B cell (primary cell): ENCODE results near the gene AP1AR. TPM values are rescaled to one million over a fixed set of nuclear protein-coding genes. Genes with fewer than 3 reads are reported as not detected.

Experiments used
- ATAC-seq: fragments of 200-7000 bp; cut with Tn5 transposase; one replicate; pipeline ENCODE4 v1.10.0; 2021; ENCODE audit warnings: low read depth, mild to moderate bottlenecking, moderate number of reproducible peaks, moderate library complexity
- CTCF ChIA-PET: fragments of 350-600 bp; sonication (Branson Sonifier 250); formaldehyde crosslinking; loops from one replicate; lab custom pipeline; 2021; ENCODE audit warnings: antibody characterized with exemption, inconsistent platforms; lab: Charles Lee
- POLR2A ChIA-PET: fragments of 350-600 bp; sonication (Branson Sonifier 250); formaldehyde crosslinking; loops from one replicate; lab custom pipeline; 2021; ENCODE audit warnings: antibody characterized with exemption; lab: Charles Lee
- DNase-seq: peaks from one replicate; pipeline ENCODE4 v3.0.0; 2013
- H2AFZ ChIP-seq: 2 replicates; pipeline ENCODE4 v1.6.1; 2012; ENCODE audit warnings: mild to moderate bottlenecking, low read depth, low read length; ENCODE audit not compliant: insufficient read depth, poor library complexity, severe bottlenecking
- H3K27ac ChIP-seq, 2 donors: 1 replicate in 1 of 2; 2 replicates in 1 of 2; pipeline ENCODE4 v1.5.1; 2012 to 2013; ENCODE audit warnings: low read length in 2 of 2, mild to moderate bottlenecking in 2 of 2, moderate library complexity in 1 of 2
- H3K27me3 ChIP-seq, 4 experiments: fragments of 200-600 bp in 1 of 4; sonication (generic) in 1 of 4; replicated peaks in 1 of 4; 1 replicate in 2 of 4; 2 replicates in 2 of 4; pipeline versions ENCODE4 v1.6.1 to v1.7.0; 2013 to 2016; ENCODE audit warnings: low read length in 3 of 4, mild to moderate bottlenecking in 2 of 4, mixed read lengths in 1 of 4, moderate library complexity in 1 of 4; ENCODE audit not compliant: insufficient read depth in 4 of 4, control insufficient read depth in 3 of 4; ENCODE audit errors: control extremely low read depth in 1 of 4
- H3K36me3 ChIP-seq, 2 experiments: replicated peaks in 1 of 2; 1 replicate in 1 of 2; 2 replicates in 1 of 2; pipeline versions ENCODE4 v1.6.1 to v1.7.1; 2013; ENCODE audit warnings: low read length in 1 of 2; ENCODE audit not compliant: insufficient read depth in 2 of 2, control insufficient read depth in 1 of 2; ENCODE audit errors: control extremely low read depth in 1 of 2, extremely low read depth in 1 of 2
- H3K4me1 ChIP-seq, 2 donors: fragments of 200-600 bp in 1 of 2; sonication (generic) in 1 of 2; 1 replicate in 1 of 2; 2 replicates in 1 of 2; pipeline versions ENCODE4 v1.5.1 to v1.6.1; 2013 to 2017; ENCODE audit warnings: low read length in 2 of 2; ENCODE audit not compliant: control insufficient read depth in 2 of 2, insufficient read depth in 2 of 2
- H3K4me2 ChIP-seq: replicated peaks from 2 replicates; pipeline ENCODE3; 2012; ENCODE audit warnings: mild to moderate bottlenecking, low read depth, low read length; ENCODE audit not compliant: poor library complexity, severe bottlenecking
- H3K4me3 ChIP-seq, 5 experiments: fragments of 200-600 bp in 1 of 5; sonication (generic) in 1 of 5; 1 replicate in 3 of 5; 2 replicates in 2 of 5; pipeline versions ENCODE4 v1.5.1 to v1.7.0; 2011 to 2016; ENCODE audit warnings: low read length in 4 of 5, mild to moderate bottlenecking in 4 of 5, low read depth in 2 of 5, control low read depth in 1 of 5, moderate library complexity in 1 of 5; ENCODE audit not compliant: insufficient read depth in 1 of 5; ENCODE audit errors: control extremely low read depth in 1 of 5, extremely low read depth in 1 of 5
- H3K79me2 ChIP-seq: fragments of 200-600 bp; sonication (generic); one replicate; pipeline ENCODE4 v1.6.0; 2016; ENCODE audit warnings: low read length; ENCODE audit not compliant: control insufficient read depth, insufficient read depth
- H3K9ac ChIP-seq: fragments of 200-600 bp; sonication (generic); 2 replicates; pipeline ENCODE4 v1.6.1; 2017; ENCODE audit warnings: mild to moderate bottlenecking, low read length, moderate library complexity
- H3K9me3 ChIP-seq, 3 donors: one replicate each; pipeline versions ENCODE4 v1.6.1 to v1.7.1; 2013; ENCODE audit warnings: low read length in 2 of 3; ENCODE audit not compliant: control insufficient read depth in 2 of 3, insufficient read depth in 1 of 3; ENCODE audit errors: control extremely low read depth in 1 of 3
- H4K20me1 ChIP-seq: 2 replicates; pipeline ENCODE4 v1.6.0; 2012; ENCODE audit warnings: mild to moderate bottlenecking, low read length; ENCODE audit not compliant: insufficient read depth, control insufficient read depth, poor library complexity, severe bottlenecking
- H3K27ac Mint-ChIP-seq: one replicate; pipeline ENCODE4 v1.8.0; 2021; ENCODE audit warnings: mixed read lengths
- H3K27me3 Mint-ChIP-seq: one replicate; pipeline ENCODE4 v1.8.0; 2021; ENCODE audit warnings: mixed read lengths
- H3K4me1 Mint-ChIP-seq: one replicate; pipeline ENCODE4 v1.8.0; 2021; ENCODE audit warnings: mixed read lengths
- H3K4me3 Mint-ChIP-seq: one replicate; pipeline ENCODE4 v1.8.0; 2021; ENCODE audit warnings: mixed read lengths
- H3K9me3 Mint-ChIP-seq: one replicate; pipeline ENCODE4 v1.8.0; 2022; ENCODE audit warnings: mixed read lengths; ENCODE audit not compliant: insufficient read depth
- CTCF ChIP-seq: fragments of 200-600 bp; IDR thresholded peaks from one replicate; pipeline ENCODE4 v1.8.0; 2022; ENCODE audit warnings: antibody characterized with exemption, mild to moderate bottlenecking
- WGBS: methylation state at CpG from one replicate; pipeline ENCODE4 v1.1.5; 2013; ENCODE audit warnings: missing lambda C conversion rate; ENCODE audit not compliant: insufficient coverage; 5-methylcytosine and 5-hydroxymethylcytosine counted together
- intact Hi-C: fragments of 100-400 bp; cut with micrococcal nuclease; formaldehyde crosslinking; loops from one replicate; pipeline ENCODE4 v1.10.0; 2022
- polyA plus RNA-seq: library from polyadenylated mRNA; depleted of rRNA; stranded (reverse); fragments of >200 nt; gene quantifications from 2 replicates; pipeline ENCODE4 v1.2.3, GENCODE V29; 2012
- total RNA-seq, 2 donors: library from RNA; stranded (reverse); fragments of 120-200 nt in 1 of 2; gene quantifications; 1 replicate in 1 of 2; 2 replicates in 1 of 2; pipeline versions ENCODE4 v1.2.3 to v1.2.4, GENCODE V29; 2013 to 2022

AP1AR gene
- total and polyA plus RNA-seq, 2 donors (not counting 1 experiment from before 2014, with no cell fraction given) = 3.4 to 20.3 TPM

GRCh38 chr4:112230879-112231778 lies 458 bp upstream of the AP1AR start:
- ATAC-seq = peak; percentile 89

More at GRCh38 chr4:112230879-112231778, 458 bp upstream of the AP1AR start:
- H3K36me3 ChIP-seq = no peaks in the 10 kb centered on the region
- no peak for TF ChIP-seq CTCF
- POLR2A ChIA-PET = interaction anchor here (0.8 to 1.7 kb wide), 4 partner anchors 13 to 59 kb away, joined by 3 to 8 read pairs (median 5); partner anchors contain the start of gene TIFA
- WGBS = under 1% methylated on average over 49 of the region's 52 CpGs
- H3K27me3 Mint-ChIP-seq = peaks cover 4% of the 10 kb centered on the region
- intact Hi-C loops = loop anchor here (1.0 to 2.0 kb wide), 3 partner anchors 54 to 288 kb away; partner anchors contain the start of genes FAM241A and TIFA
- H3K4me1 ChIP-seq = peaks cover 13 to 19% of the 10 kb centered on the region in 2 donors
- peaks cover 25% of the 10 kb centered on the region for H3K4me1 Mint-ChIP-seq
- H3K4me3 ChIP-seq = peak overlapping the region; percentile 78 to 98 (median 94)
- H3K4me3 Mint-ChIP-seq = peak overlapping the region; percentile 99
- H4K20me1 ChIP-seq = no peaks in the 10 kb centered on the region
- peak; percentile 98 for DNase-seq
- peak overlapping the region; percentile 89 for H2AFZ ChIP-seq
- H3K9me3 Mint-ChIP-seq = no peaks in the 10 kb centered on the region
- peaks cover 23% of the 10 kb centered on the region for H3K79me2 ChIP-seq
- H3K27me3 ChIP-seq = no peaks in the 10 kb centered on the region
- peaks cover 0 to 3% (median 0%) of the 10 kb centered on the region in 3 donors for H3K9me3 ChIP-seq
- H3K27ac ChIP-seq = peak overlapping the region; percentile 94 to 98
- CTCF ChIA-PET = interaction anchor here (1.4 to 7.4 kb wide), 3 partner anchors 16 to 68 kb away, joined by 3 to 105 read pairs (median 19); partner anchors contain the start of gene TIFA
- peak overlapping the region; percentile 85 for H3K9ac ChIP-seq
- H3K27ac Mint-ChIP-seq = peak overlapping the region; percentile 99
- peak overlapping the region; percentile 74 for H3K4me2 ChIP-seq
